ENCODE data around the gene MAMDC2.

DNA sequence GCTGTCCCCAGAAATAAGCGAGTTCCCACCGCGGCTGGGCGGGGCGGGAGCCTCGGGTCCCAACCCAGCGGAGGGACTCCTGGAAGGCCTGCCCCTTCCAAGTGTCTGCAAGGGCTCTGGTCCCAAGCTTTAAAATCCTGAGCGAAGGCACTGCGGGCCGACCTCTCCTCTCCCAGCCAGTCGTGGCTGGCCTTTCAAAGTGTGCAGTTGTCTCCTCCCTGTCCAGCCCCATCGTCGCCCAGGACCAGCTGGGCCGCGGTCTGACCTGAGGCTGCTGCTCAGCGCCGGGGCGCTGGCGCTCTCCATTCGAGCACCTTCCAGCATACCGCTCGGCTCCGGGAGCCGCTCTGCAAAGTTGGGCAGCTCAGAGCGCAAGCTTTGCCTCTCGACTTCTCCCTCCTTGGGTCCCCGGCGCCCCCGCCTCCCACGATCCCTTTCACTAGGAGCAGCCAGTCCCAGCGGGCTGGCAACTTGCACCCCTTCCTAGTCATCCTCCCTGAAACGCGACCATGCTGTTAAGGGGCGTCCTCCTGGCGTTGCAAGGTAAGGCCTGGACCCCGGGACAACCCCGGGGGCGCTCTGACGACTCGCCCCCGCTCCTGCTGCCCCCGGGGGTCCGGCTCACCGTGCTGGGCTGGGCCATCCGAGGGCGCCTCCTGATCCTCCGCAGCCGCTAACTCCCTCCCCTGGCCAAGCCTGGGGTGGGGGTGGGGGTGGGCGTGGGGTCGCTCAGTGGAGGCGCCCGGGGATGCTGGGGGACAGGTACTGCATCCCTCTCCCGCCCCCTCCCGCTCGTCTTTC, at the start of gene MAMDC2:
- TF ChIP-seq POLR2AphosphoS5 (IDR thresholded peaks at IDR 0.05; ENCODE audit: low read depth, low read length), result no peak
- TF ChIP-seq, protein P1, sequence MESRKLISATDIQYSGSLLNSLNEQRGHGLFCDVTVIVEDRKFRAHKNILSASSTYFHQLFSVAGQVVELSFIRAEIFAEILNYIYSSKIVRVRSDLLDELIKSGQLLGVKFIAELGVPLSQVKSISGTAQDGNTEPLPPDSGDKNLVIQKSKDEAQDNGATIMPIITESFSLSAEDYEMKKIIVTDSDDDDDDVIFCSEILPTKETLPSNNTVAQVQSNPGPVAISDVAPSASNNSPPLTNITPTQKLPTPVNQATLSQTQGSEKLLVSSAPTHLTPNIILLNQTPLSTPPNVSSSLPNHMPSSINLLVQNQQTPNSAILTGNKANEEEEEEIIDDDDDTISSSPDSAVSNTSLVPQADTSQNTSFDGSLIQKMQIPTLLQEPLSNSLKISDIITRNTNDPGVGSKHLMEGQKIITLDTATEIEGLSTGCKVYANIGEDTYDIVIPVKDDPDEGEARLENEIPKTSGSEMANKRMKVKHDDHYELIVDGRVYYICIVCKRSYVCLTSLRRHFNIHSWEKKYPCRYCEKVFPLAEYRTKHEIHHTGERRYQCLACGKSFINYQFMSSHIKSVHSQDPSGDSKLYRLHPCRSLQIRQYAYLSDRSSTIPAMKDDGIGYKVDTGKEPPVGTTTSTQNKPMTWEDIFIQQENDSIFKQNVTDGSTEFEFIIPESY (IDR thresholded peaks at IDR 0.05; ENCODE audit: extremely low read depth, insufficient replicate concordance, low read length), result no peak
- TF ChIP-seq POLR2A (IDR thresholded peaks at IDR 0.05; ENCODE audit: borderline replicate concordance, extremely low read depth, insufficient read depth, insufficient read length), result no peak
- no peak for TF ChIP-seq EZH2phosphoT487 (IDR thresholded peaks at IDR 0.05; ENCODE audit: borderline replicate concordance)

Data from HCT116 (cell line).